HG03460 (cell line): Measurements from ENCODE around the gene CDH26.
"Not testable (repeated sequence)": the region's sequence is repeated elsewhere in the genome, so short reads cannot be mapped to it uniquely, and the experiment has no call there.

Source experiments
- ATAC-seq: cut with Tn5 transposase; IDR thresholded peaks from one replicate; pipeline ENCODE4 v1.9.1; 2021; ENCODE audit not compliant: unreplicated experiment

The CDH26 gene

DNA sequence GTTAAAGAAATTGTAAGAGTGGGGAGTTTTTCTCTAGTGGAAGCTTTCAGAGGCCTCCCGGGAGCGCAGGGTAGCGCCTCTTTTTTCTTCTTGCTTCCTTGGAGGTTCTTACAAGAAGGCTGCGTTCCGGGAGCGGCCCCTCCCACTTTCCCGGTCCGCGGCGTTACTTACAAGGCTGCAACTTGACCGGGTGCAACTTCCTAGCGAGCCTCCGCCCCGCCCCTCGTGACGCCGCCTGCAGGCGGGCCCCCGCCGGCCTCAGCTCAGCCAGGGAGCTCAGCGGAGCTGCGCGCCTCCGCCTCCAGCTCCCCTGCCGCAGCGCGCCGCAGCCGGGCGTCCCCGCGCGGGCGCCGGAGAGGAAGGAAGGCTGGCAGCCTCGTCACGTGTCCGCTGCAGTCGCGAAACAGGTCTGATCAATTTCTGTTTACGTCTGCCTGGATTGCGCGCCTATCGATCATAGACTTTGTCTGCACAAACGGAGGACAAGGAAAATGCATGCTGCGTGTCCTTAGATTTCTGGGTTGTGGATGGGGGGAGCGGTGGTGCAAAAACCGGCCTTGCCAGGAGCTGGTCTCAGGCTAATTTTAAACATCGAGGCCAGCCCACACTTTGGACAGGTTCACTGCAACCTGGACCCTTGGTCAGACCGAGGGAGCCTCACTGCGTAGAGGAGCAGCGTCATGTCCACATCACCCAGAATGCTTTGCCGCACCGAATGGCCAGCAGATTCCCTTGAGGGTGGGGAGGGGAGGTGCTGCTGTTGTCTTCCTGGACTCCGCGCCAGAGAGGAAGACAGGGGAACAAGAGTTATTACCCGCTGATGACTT, 17.9 kb upstream of the CDH26 start, which contains the start of the genes FAM217B and PPP1R3D:
Gene FAM217B, plus strand, starts transcription at position 261 of the 827 bp plus-strand sequence. CDS start 3,555 bp downstream, outside the sequence.
Gene PPP1R3D, minus strand, starts transcription at position 177 of the 827 bp plus-strand sequence. CDS start 374 bp downstream, outside the sequence.
- ATAC-seq = peak; percentile 89

- no peak for ATAC-seq
Measured at GRCh38 chr20:59940956-59941294, 17.3 kb upstream of the CDH26 start.

- no peak for ATAC-seq
Measured at GRCh38 chr20:59942245-59942644, 16.0 kb upstream of the CDH26 start.

DNA sequence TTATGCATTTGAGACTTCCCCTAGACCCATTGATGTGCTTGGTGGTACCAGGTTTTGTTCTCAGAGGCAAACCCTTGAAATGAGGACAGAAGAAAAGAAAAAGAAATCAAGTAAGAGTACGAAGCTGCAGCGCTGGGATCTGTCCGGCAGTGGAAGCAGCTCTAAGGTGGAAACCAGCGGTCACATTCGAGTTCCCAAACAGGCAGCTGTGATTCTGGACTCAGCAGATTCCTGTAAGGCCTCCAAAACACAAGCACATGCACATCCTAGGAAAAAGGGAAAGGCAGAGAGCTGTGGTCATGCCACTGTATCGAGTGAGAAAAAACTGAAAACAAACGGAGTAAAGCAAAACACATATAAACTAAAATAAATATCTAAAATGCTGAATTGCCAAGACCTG, 13.5 kb upstream of the CDH26 start:
- ATAC-seq = no peak

- no peak for ATAC-seq
Measured at GRCh38 chr20:59945175-59945574, 13.0 kb upstream of the CDH26 start.

- no peak for ATAC-seq
Measured at GRCh38 chr20:59945731-59946130, 12.5 kb upstream of the CDH26 start.

- ATAC-seq = no peak
Measured at GRCh38 chr20:59947376-59947775, 10.8 kb upstream of the CDH26 start.

GRCh38 chr20:59948212-59948611, 10.0 kb upstream of the CDH26 start:
- ATAC-seq = no peak

DNA sequence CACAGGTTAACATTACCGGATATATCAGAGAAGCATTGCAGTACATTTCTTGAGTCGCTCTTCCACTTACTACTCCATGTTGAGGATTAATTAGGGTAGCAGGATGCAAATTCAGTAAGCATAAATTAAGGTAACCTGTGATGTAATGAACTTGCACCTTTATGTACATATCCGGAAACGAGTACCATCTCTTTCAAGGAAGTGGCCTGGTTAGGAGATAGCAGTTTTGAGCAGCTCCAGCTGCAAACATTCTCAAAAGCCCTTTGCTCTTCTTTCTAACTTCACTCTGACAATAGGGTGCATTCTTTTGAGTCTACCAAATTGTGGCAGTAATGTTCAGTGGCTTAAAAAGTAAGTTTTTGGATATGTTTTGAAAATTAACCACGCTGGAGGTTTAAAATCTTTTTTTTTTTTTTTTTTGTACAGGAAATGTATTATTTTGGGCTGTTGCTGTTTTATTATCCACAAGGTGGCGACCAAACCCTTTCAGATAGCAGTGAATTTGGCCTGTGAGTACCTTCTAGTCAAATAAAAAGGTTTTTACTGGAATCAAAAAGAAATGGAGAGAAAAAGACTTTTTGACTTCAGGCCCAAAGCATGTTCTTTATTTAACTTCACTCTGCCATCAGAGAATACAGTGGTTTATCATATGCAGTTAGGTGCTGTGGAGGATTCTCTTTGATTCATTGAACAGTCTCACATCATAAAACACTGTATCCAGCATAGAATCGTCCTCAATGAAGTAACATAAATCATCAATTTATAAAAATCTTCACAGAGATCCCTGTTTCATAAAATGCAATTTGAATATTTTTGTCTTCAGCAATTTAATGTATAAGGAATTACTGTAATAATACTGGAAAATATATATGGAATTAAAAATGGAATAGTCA, 9.1 kb upstream of the CDH26 start:
- no peak for ATAC-seq

- ATAC-seq = no peak
Measured at GRCh38 chr20:59949911-59950310, 8.3 kb upstream of the CDH26 start.

- ATAC-seq = no peak
Measured at GRCh38 chr20:59954718-59955117, 3.5 kb upstream of the CDH26 start.

GRCh38 chr20:59955131-59955796, 3.0 kb upstream of the CDH26 start:
- no peak for ATAC-seq

- ATAC-seq = not testable (repeated sequence)
Measured at GRCh38 chr20:59957568-59957967, 655 bp upstream of the CDH26 start.

DNA sequence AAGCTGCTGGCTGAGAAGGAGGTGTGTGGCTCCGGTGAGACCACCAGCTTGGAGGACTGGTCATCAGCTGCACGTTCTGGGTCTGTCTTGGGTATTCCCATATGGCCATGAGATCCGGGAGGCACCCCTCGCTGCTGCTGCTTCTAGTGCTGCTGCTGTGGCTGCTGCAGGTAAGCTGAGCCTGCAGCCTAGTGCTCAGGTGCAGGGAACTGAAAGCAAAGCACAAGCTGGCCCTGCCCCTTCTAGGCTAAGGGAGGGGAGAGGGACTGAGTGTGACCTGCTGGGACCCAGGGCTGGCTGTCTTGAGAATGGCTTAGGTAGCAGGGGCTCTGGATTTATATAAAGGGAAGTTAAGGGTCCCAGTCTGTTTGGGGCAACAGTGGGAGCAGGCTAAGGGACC, 403 bp downstream of the CDH26 start:
- ATAC-seq = no peak

- no peak for ATAC-seq
Measured at GRCh38 chr20:59961423-59961822, 3.2 kb downstream of the CDH26 start.

GRCh38 chr20:59962155-59962554, 3.9 kb downstream of the CDH26 start:
- ATAC-seq = no peak

GRCh38 chr20:59966428-59966827, 8.2 kb downstream of the CDH26 start:
- no peak for ATAC-seq

DNA sequence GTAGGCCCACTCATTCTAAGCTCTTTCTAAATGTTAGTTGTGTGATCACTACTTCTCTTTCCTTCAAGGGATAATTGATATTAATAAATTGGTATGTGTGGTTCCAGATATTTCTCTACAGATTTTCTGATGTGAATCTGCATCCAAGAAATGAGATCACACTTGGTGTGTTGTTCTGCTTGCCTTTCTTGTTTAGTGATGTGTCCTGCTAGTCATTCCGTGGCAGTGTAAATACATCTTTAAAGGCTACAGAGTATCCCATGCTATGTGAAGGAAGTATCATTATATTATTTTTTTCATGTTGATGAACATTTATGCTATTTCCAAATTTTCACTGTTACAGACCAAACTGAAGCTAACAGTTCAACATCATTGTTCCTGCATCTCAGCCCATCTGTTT, 13.2 kb downstream of the CDH26 start:
- ATAC-seq = no peak

DNA sequence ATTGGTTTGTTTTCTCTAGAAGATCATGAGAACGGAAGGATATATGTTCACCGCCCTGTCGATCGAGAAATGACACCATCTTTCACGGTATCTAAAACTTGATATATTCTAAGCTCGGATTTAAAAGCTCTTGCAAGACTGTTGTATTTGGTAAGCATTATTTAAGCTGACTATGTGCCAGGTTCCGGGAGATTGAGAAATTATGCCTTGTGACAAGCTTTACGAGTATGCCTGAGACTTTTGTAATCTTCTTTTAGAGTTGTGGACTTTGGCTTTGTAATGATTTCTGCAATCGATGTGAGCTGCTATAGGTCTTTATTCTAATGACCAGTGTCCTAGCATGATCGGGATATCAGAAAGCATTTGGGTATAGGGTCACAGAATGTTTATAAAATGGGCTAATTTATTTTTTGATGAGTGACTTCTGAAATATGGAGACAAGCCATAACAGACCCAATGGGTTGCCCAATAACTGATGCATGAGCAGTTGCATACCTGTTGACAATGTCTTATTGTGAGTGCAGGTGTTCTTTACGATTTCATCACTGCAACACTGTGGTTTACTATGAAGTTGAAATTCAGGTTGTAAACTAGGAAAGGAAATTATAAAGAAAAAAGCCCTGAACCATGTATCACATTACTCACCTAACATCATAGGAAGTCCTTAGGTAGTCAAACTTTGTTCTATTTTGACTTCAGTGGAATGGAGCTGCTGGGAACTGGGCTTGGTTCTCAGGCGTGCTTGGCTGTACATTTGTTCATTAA, 14.0 kb downstream of the CDH26 start:
- ATAC-seq = no peak

- ATAC-seq = no peak
Measured at GRCh38 chr20:59976156-59976782, 18.0 kb downstream of the CDH26 start.
